HepG2 (cell line): ENCODE results near the gene NRL. TPM values are rescaled to one million over a fixed set of nuclear protein-coding genes. Genes with fewer than 3 reads are reported as not detected.

ENCODE experiments used
- CBFB ChIP-seq: sonication (generic); formaldehyde crosslinking; IDR thresholded peaks from 2 replicates; pipeline ENCODE4 v1.4.0; 2020; ENCODE audit warnings: missing genetic modification reagents
- FOSL2 ChIP-seq: sonication (generic); formaldehyde crosslinking; IDR thresholded peaks from 2 replicates; pipeline ENCODE4 v1.4.0; 2020; ENCODE audit warnings: missing genetic modification reagents
- GZF1 ChIP-seq: sonication (generic); formaldehyde crosslinking; IDR thresholded peaks from 2 replicates; pipeline ENCODE4 v1.5.1; 2020; ENCODE audit warnings: mild to moderate bottlenecking, missing genetic modification reagents
- HDAC1 ChIP-seq: sonication (generic); formaldehyde crosslinking; IDR thresholded peaks from 2 replicates; pipeline ENCODE4 v1.5.1; 2020; ENCODE audit warnings: mild to moderate bottlenecking, missing genetic modification reagents
- HNRNPUL1 ChIP-seq: fragments of 200-400 bp; formaldehyde crosslinking; IDR thresholded peaks from 2 replicates; pipeline ENCODE4 v1.6.1; 2017; ENCODE audit warnings: low read depth, mild to moderate bottlenecking, low read length, moderate library complexity
- KLF11 ChIP-seq: IDR thresholded peaks from 2 replicates; pipeline ENCODE4 v1.6.1; 2016; ENCODE audit warnings: missing compliant biosample characterization
- MZF1 ChIP-seq: sonication (generic); formaldehyde crosslinking; IDR thresholded peaks from 2 replicates; pipeline ENCODE4 v1.8.1; 2023; ENCODE audit warnings: mild to moderate bottlenecking, missing genetic modification reagents, borderline replicate concordance
- NCOA1 ChIP-seq: sonication (generic); formaldehyde crosslinking; IDR thresholded peaks from 2 replicates; pipeline ENCODE4 v1.9.0; 2021; ENCODE audit warnings: missing genetic modification reagents
- NFIC ChIP-seq: IDR thresholded peaks from 2 replicates; pipeline ENCODE4 v1.6.1; 2012; ENCODE audit warnings: mild to moderate bottlenecking, low read length, inconsistent platforms
- NR3C1 ChIP-seq: sonication (generic); formaldehyde crosslinking; IDR thresholded peaks from 2 replicates; pipeline ENCODE4 v1.4.0; 2020; ENCODE audit warnings: missing genetic modification reagents
- RFX3 ChIP-seq: IDR thresholded peaks from 2 replicates; pipeline ENCODE4 v1.6.1; 2016; ENCODE audit warnings: missing biosample characterization, missing genetic modification reagents
- U2AF2 ChIP-seq: fragments of 200-400 bp; formaldehyde crosslinking; IDR thresholded peaks from 2 replicates; pipeline ENCODE4 v1.6.1; 2017; ENCODE audit warnings: low read depth, mild to moderate bottlenecking, low read length
- ZBTB7A ChIP-seq: sonication (generic); formaldehyde crosslinking; IDR thresholded peaks from 2 replicates; pipeline ENCODE4 v1.8.0; 2022; ENCODE audit warnings: mild to moderate bottlenecking, missing genetic modification reagents
- ZNF30 ChIP-seq: sonication (generic); formaldehyde crosslinking; IDR thresholded peaks from 2 replicates; pipeline ENCODE4 v1.5.0; 2020; ENCODE audit warnings: mild to moderate bottlenecking, missing genetic modification reagents
- ZNF615 ChIP-seq: sonication (generic); formaldehyde crosslinking; IDR thresholded peaks from 2 replicates; pipeline ENCODE4 v1.5.0; 2020; ENCODE audit warnings: mild to moderate bottlenecking, missing genetic modification reagents, borderline replicate concordance
- ZNF766 ChIP-seq: sonication (generic); formaldehyde crosslinking; IDR thresholded peaks from 2 replicates; pipeline ENCODE4 v1.5.0; 2020; ENCODE audit warnings: missing genetic modification reagents, borderline replicate concordance
- ZNF773 ChIP-seq: sonication (generic); formaldehyde crosslinking; IDR thresholded peaks from 2 replicates; pipeline ENCODE4 v1.4.0; 2020; ENCODE audit warnings: missing genetic modification reagents, borderline replicate concordance
- ZNF839 ChIP-seq: sonication (generic); formaldehyde crosslinking; IDR thresholded peaks from 2 replicates; pipeline ENCODE4 v1.4.0; 2020; ENCODE audit warnings: missing genetic modification reagents, mild to moderate bottlenecking, borderline replicate concordance
- ZSCAN21 ChIP-seq: sonication (generic); formaldehyde crosslinking; IDR thresholded peaks from 2 replicates; pipeline ENCODE4 v1.8.0; 2022; ENCODE audit warnings: mild to moderate bottlenecking, missing genetic modification reagents, moderate library complexity, borderline replicate concordance
- polyA plus RNA-seq, 8 experiments: library from polyadenylated mRNA; depleted of rRNA in 3 of 8; stranded (reverse) in 7 of 8; unstranded in 1 of 8; fragments of >200 nt; fragmentation: Illumina TruSeq in 4 of 8; extraction: Trizol in 4 of 8; gene quantifications; 2 replicates each; pipeline versions ENCODE4 v1.2.1 to v1.2.3, GENCODE V29; 2011 to 2016; ENCODE audit warnings: low read depth in 4 of 8, missing spikeins in 1 of 8, mixed read lengths in 1 of 8; ENCODE audit not compliant: insufficient read depth in 1 of 8
- total RNA-seq, 5 experiments: library from RNA; depleted of rRNA; stranded (reverse); fragments of >200 nt; fragmentation: Illumina TruSeq; extraction: Trizol; gene quantifications; 2 replicates each; pipeline ENCODE4 v1.2.3, GENCODE V29; 2016; ENCODE audit warnings: low read depth in 1 of 5
- TF ChIP-seq, protein P1 (sequence below): sonication (generic); formaldehyde crosslinking; IDR thresholded peaks from 2 replicates; pipeline ENCODE4 v1.8.0; 2022; ENCODE audit warnings: mild to moderate bottlenecking, missing genetic modification reagents, moderate library complexity
- TF ChIP-seq, protein P2 (sequence below): IDR thresholded peaks from 2 replicates; pipeline ENCODE4 v1.6.1; 2016; ENCODE audit warnings: missing genetic modification reagents, missing compliant biosample characterization
- TF ChIP-seq, protein P3 (sequence below): sonication (generic); formaldehyde crosslinking; IDR thresholded peaks from 2 replicates; pipeline ENCODE4 v1.4.0; 2020; ENCODE audit warnings: missing genetic modification reagents
- TF ChIP-seq, protein P4 (sequence below): sonication (generic); formaldehyde crosslinking; IDR thresholded peaks from 2 replicates; pipeline ENCODE4 v1.5.0; 2020; ENCODE audit warnings: mild to moderate bottlenecking, missing genetic modification reagents, moderate library complexity
- TF ChIP-seq, protein P5 (sequence below): sonication (generic); formaldehyde crosslinking; IDR thresholded peaks from 2 replicates; pipeline ENCODE4 v1.5.0; 2020; ENCODE audit warnings: missing genetic modification reagents

NRL gene
- total and polyA plus RNA-seq, 2 of the 13 experiments (the other 11 are each of a cell fraction or from before 2014, with no cell fraction given): 2.5 to 4.7 TPM

DNA sequence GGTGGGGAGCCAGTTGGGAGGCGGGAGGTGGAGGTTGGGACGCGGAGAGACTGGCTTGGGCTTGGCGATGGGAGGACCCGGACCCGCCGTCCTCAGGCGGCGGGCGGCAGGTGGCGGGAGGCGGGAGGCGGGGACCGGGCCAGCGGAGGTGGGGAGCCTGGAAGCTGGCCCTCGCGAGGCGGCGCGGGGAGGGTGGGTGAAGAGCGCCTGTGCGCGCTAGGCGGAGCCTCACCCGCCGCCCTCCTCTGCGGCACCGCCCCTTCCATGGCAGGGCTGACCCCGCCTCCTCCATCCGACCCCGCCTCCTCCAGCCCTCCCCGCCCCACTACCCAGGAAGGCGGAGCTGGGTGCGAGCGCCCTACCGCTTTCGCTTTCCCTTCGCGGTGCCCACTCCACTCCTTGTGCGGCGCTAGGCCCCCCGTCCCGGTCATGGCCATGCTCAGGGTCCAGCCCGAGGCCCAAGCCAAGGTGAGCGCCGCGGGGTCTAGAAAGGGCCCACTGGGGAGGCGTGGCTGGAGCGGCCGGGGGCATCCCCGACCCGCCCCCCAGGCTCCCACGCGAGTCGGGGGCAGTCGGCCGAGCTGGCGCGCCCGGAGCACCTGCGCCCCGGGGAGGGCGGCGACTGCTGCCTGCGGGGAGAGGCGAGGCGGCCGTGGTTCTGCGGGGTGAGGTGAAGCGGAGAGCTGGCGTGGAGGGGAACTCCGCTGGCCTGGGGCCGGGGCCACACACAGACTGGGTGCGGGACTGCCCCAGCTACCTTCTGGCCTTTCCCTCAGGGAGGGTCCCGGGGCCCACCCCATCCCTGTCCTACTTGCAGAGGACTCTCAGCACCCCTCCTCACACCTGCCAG lies 21.3 kb upstream of the NRL start, which contains the start of gene PSME1 (continued):
- TF ChIP-seq RFX3 (CRISPR knock-in tag) (no peak; the same call in 1 of the 2 replicates), MZF1 (CRISPR knock-in tag) (0 out of 2 replicates have a peak, but pooled peaks have one; percentile 65), KLF11 (CRISPR knock-in tag) (peak; percentile 58; the same call in 1 of the 2 replicates), ZNF615 (CRISPR knock-in tag) (no peak), CBFB (CRISPR knock-in tag) (peak; percentile 77; the same call in 1 of the 2 replicates), HNRNPUL1 (peak; percentile 57; the same call in 1 of the 2 replicates), FOSL2 (CRISPR knock-in tag) (no peak), NCOA1 (CRISPR knock-in tag) (no peak), GZF1 (0 out of 2 replicates have a peak, but pooled peaks have one; percentile 16), ZSCAN21 (peak; percentile 78), HDAC1 (CRISPR knock-in tag) (no peak), ZNF766 (CRISPR knock-in tag) (peak; percentile 90), ZNF839 (CRISPR knock-in tag) (peak; percentile 39), ZNF773 (CRISPR knock-in tag) (peak; percentile 86; the same call in 1 of the 2 replicates), ZNF30 (CRISPR knock-in tag) (no peak), U2AF2 (no peak), NR3C1 (CRISPR knock-in tag) (peak; percentile 84), NFIC (no peak), ZBTB7A (CRISPR knock-in tag) (peak; percentile 93; the same call in 1 of the 2 replicates)
- TF ChIP-seq, protein P1, sequence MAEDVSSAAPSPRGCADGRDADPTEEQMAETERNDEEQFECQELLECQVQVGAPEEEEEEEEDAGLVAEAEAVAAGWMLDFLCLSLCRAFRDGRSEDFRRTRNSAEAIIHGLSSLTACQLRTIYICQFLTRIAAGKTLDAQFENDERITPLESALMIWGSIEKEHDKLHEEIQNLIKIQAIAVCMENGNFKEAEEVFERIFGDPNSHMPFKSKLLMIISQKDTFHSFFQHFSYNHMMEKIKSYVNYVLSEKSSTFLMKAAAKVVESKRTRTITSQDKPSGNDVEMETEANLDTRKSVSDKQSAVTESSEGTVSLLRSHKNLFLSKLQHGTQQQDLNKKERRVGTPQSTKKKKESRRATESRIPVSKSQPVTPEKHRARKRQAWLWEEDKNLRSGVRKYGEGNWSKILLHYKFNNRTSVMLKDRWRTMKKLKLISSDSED (CRISPR knock-in tag): peak; percentile 0; the same call in 1 of the 2 replicates
- TF ChIP-seq, protein P2, sequence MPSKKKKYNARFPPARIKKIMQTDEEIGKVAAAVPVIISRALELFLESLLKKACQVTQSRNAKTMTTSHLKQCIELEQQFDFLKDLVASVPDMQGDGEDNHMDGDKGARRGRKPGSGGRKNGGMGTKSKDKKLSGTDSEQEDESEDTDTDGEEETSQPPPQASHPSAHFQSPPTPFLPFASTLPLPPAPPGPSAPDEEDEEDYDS (CRISPR knock-in tag): peak; percentile 93
- TF ChIP-seq, protein P3, sequence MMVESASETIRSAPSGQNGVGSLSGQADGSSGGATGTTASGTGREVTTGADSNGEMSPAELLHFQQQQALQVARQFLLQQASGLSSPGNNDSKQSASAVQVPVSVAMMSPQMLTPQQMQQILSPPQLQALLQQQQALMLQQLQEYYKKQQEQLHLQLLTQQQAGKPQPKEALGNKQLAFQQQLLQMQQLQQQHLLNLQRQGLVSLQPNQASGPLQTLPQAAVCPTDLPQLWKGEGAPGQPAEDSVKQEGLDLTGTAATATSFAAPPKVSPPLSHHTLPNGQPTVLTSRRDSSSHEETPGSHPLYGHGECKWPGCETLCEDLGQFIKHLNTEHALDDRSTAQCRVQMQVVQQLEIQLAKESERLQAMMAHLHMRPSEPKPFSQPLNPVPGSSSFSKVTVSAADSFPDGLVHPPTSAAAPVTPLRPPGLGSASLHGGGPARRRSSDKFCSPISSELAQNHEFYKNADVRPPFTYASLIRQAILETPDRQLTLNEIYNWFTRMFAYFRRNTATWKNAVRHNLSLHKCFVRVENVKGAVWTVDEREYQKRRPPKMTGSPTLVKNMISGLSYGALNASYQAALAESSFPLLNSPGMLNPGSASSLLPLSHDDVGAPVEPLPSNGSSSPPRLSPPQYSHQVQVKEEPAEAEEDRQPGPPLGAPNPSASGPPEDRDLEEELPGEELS (CRISPR knock-in tag): peak; percentile 50; the same call in 1 of the 2 replicates
- TF ChIP-seq, protein P4, sequence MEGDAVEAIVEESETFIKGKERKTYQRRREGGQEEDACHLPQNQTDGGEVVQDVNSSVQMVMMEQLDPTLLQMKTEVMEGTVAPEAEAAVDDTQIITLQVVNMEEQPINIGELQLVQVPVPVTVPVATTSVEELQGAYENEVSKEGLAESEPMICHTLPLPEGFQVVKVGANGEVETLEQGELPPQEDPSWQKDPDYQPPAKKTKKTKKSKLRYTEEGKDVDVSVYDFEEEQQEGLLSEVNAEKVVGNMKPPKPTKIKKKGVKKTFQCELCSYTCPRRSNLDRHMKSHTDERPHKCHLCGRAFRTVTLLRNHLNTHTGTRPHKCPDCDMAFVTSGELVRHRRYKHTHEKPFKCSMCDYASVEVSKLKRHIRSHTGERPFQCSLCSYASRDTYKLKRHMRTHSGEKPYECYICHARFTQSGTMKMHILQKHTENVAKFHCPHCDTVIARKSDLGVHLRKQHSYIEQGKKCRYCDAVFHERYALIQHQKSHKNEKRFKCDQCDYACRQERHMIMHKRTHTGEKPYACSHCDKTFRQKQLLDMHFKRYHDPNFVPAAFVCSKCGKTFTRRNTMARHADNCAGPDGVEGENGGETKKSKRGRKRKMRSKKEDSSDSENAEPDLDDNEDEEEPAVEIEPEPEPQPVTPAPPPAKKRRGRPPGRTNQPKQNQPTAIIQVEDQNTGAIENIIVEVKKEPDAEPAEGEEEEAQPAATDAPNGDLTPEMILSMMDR (CRISPR knock-in tag): peak; percentile 47; the same call in 1 of the 2 replicates
- TF ChIP-seq, protein P5, sequence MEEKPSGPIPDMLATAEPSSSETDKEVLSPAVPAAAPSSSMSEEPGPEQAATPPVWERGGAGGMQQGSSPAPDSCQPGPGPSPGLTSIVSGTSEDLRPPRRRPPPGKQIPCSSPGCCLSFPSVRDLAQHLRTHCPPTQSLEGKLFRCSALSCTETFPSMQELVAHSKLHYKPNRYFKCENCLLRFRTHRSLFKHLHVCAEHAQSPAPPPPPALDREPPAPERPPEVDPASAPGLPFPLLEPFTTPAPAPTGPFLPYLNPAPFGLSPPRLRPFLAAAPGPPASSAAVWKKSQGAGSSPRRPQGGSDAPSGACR: no peak
